ENCODE measurements around the gene SLC2A6. TPM values are rescaled to one million over a fixed set of nuclear protein-coding genes. Genes with fewer than 3 reads are reported as not detected.

Gene SLC2A6
- polyA plus RNA-seq, 1 of the 3 experiments (the other 2 are of a cell fraction), result 5.2 TPM

DNA sequence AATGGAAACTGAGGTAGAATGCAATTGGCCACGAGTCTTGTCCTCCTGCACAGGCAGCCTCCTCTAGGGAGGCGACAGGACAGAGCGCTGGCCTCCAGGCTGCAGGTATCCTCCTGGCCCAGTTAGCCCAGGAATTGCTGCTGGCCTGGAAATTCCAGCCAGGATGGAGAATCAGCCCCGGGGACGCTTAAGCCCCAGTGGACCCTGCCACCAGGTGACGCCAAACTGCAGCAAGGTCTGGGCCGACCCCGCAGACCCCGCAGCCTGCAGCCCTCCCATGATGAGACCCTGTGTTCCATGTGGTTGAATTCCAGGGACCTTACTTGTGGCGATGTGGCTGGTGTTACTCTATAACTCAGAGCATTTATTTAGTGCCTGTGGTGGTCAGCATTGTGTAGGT, 11.8 kb downstream of the SLC2A6 start (continued):
- no peak for TF ChIP-seq ZBTB33 (IDR thresholded peaks at IDR 0.05; ENCODE audit: borderline replicate concordance, low read depth)
- no peak for TF ChIP-seq FOSL2 (IDR thresholded peaks at IDR 0.05; ENCODE audit: borderline replicate concordance, low read depth)
- TF ChIP-seq SIN3A (IDR thresholded peaks at IDR 0.05; ENCODE audit: borderline replicate concordance, low read depth, low read length), result no peak
- TF ChIP-seq, protein P1, sequence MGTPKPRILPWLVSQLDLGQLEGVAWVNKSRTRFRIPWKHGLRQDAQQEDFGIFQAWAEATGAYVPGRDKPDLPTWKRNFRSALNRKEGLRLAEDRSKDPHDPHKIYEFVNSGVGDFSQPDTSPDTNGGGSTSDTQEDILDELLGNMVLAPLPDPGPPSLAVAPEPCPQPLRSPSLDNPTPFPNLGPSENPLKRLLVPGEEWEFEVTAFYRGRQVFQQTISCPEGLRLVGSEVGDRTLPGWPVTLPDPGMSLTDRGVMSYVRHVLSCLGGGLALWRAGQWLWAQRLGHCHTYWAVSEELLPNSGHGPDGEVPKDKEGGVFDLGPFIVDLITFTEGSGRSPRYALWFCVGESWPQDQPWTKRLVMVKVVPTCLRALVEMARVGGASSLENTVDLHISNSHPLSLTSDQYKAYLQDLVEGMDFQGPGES (IDR thresholded peaks at IDR 0.05; ENCODE audit: low read depth, low read length), result no peak
- no peak for TF ChIP-seq POLR2AphosphoS5 (IDR thresholded peaks at IDR 0.05; ENCODE audit: low read depth, low read length)
- TF ChIP-seq TAF1 (IDR thresholded peaks at IDR 0.05; ENCODE audit: borderline replicate concordance, low read depth, low read length), result no peak
- TF ChIP-seq, protein P2, sequence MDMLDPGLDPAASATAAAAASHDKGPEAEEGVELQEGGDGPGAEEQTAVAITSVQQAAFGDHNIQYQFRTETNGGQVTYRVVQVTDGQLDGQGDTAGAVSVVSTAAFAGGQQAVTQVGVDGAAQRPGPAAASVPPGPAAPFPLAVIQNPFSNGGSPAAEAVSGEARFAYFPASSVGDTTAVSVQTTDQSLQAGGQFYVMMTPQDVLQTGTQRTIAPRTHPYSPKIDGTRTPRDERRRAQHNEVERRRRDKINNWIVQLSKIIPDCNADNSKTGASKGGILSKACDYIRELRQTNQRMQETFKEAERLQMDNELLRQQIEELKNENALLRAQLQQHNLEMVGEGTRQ (IDR thresholded peaks at IDR 0.05; ENCODE audit: borderline replicate concordance, low read depth, low read length), result no peak
- TF ChIP-seq GABPA (IDR thresholded peaks at IDR 0.05; ENCODE audit: low read depth), result no peak

GRCh38 chr9:133465984-133466383, 12.9 kb downstream of the SLC2A6 start:
- WGBS (ENCODE audit: low lambda C conversion rate), result 84% methylated on average over 6 of the region's 6 CpGs
- H3K79me2 ChIP-seq (ENCODE audit: insufficient read depth), result no peaks in the 10 kb centered on the region
- no peak overlapping the region for H2AFZ ChIP-seq (ENCODE audit: low read depth)
- no peaks in the 10 kb centered on the region for H3K27me3 ChIP-seq (ENCODE audit: insufficient read depth)
- TF ChIP-seq NRF1 (IDR thresholded peaks at IDR 0.05; ENCODE audit: low read depth, low read length) (no peak), MEF2A (IDR thresholded peaks at IDR 0.05; ENCODE audit: borderline replicate concordance, low read depth) (no peak), RCOR1 (IDR thresholded peaks at IDR 0.05; ENCODE audit: low read length) (no peak), RFX5 (IDR thresholded peaks at IDR 0.05; ENCODE audit: low read length) (no peak)
- TF ChIP-seq, protein P2 (IDR thresholded peaks at IDR 0.05; ENCODE audit: borderline replicate concordance, low read depth, low read length), result no peak
- no peaks in the 10 kb centered on the region for H4K20me1 ChIP-seq (ENCODE audit: insufficient read depth)
- no peaks in the 10 kb centered on the region for H3K9me3 ChIP-seq
- no peak for DNase-seq
- ChIA-PET CTCF (interaction anchor here (0.9 to 1.1 kb wide), 2 partner anchors 12 to 23 kb away, joined by 3 read pairs; partner anchors contain the start of gene SLC2A6), POLR2A (no interaction called here)
- peaks cover 10% of the 10 kb centered on the region for H3F3A ChIP-seq (replicated peaks; ENCODE audit: insufficient read depth)
- H3K36me3 ChIP-seq (replicated peaks in 1 of 2; ENCODE audit: control insufficient read depth in 1 of 2, insufficient read depth in 2 of 2, low read length in 1 of 2), result peaks cover 0 to 15% of the 10 kb centered on the region in 2 experiments
- no peak overlapping the region for H3K27ac ChIP-seq (ENCODE audit: low read depth in 2 of 2, low read length in 1 of 2)
- peaks cover 0 to 11% of the 10 kb centered on the region in 2 experiments; a peak in 1 of 4 replicates for H3K4me1 ChIP-seq (ENCODE audit: control insufficient read depth in 1 of 2, insufficient read depth in 2 of 2, low read depth in 1 of 2, low read length in 1 of 2)
- H3K4me3 ChIP-seq (ENCODE audit: low read depth in 2 of 2, low read length in 1 of 2), result no peak overlapping the region
- H3K9ac ChIP-seq, result no peak overlapping the region
- H3K9me2 ChIP-seq, result no peaks in the 10 kb centered on the region
- H3K4me2 ChIP-seq, result no peak overlapping the region

Data from SK-N-SH (cell line).